ENCODE measurements around the gene STK32B. TPM values are rescaled to one million over a fixed set of nuclear protein-coding genes. Genes with fewer than 3 reads are reported as not detected.

STK32B gene
- total RNA-seq, 2 experiments from 2014 or later = not detected

DNA sequence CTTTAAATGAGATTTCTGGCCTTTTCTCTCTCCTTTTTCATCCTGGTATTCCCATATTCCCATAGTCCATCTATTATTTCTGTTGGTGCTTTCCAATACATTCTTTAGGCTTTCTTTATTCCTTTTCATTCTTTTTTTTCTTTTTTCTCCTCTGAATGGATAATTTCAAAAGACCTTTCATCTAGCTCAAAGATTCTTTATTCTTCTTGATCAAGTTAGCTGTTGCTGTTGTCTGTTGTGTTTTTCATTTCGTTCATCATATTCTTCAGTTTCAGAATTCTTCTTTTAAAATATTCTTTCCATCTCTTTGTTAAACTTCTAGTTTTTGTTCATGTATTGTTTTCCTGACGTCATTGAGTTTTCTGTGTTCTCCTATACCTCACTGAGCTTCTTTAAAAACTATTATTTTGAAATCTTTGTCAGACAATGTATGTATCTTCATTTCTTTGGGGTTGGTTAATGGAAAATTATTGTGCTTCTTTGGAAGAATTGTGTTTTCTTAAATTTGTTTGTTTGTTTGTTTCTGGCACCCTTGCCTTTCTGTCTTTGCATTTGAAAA, 30.2 kb downstream of the STK32B start:
- peaks cover 21% of the 10 kb centered on the region for H3K9me3 Mint-ChIP-seq (ENCODE audit: low read depth)
- POLR2A ChIA-PET = no interaction called here
- ATAC-seq = no peak
- intact Hi-C loops (cut with DNase I, micrococcal nuclease) = no loop called here
- H3K27ac Mint-ChIP-seq = no peak overlapping the region
- H3K36me3 Mint-ChIP-seq (ENCODE audit: low read depth) = no peaks in the 10 kb centered on the region
- H3K27me3 Mint-ChIP-seq = peaks cover 14% of the 10 kb centered on the region
- no peak overlapping the region for H3K4me3 Mint-ChIP-seq
- no peaks in the 10 kb centered on the region for H3K4me1 Mint-ChIP-seq
- CTCF ChIA-PET = interaction anchor here (0.6 kb wide), 1 partner anchor 47 kb away, joined by 3 read pairs; no protein-coding TSS in a partner anchor
- no peak for DNase-seq

DNA sequence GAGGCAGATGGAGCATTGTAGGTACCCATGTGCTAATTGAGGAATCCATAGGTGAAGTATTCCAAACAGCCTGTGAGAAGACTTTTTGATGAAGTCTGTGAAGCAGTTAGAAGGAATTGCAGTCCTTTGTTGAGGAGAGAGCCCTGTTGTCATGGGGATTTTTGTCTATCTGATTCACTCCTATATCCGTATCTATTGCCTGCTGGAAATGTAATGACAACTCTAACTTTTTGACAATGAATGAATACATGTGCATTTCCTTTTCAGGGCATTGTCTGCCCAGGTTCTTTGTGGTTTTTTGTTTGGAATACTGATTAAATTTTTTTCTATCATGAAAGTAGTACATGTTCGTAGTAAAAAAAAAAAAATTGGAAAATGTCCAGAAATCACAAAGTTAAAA, 31.1 kb downstream of the STK32B start:
- no peak for DNase-seq
- Mint-ChIP-seq H3K9me3 (ENCODE audit: low read depth) (peaks cover 22% of the 10 kb centered on the region), H3K4me1 (no peaks in the 10 kb centered on the region), H3K27ac (no peak overlapping the region), H3K4me3 (no peak overlapping the region), H3K36me3 (ENCODE audit: low read depth) (no peaks in the 10 kb centered on the region), H3K27me3 (peaks cover 12% of the 10 kb centered on the region)
- ChIA-PET CTCF (no interaction called here), POLR2A (no interaction called here)
- ATAC-seq = no peak
- intact Hi-C loops (cut with DNase I, micrococcal nuclease) = no loop called here

DNA sequence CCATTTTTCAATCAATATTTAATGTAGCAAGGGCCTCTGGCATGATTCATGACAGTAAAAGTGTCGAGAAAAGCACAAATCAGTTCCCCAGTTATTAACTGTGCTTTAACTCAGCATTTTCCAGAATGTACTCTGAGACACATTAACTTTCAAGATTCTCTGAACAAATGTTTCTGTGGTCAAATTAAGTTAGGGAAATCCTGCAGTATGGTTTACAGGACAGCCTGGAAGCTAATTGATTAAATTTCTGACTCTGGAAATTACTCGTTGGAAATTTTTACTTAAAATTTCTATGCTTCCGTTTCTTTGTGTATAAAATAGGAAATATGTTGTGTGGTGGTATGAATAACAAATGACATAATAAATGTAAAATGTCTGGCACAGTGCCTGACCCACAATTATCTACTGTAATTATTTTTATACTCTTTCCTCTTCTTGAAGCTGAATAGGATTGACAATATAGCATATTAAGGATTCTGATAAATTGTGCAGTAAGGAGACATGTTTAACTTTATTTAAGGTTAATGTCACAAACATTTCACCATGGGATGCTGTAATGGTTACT, 33.7 kb downstream of the STK32B start:
- DNase-seq (no peak), ATAC-seq (no peak)
- peaks cover 22% of the 10 kb centered on the region for H3K9me3 Mint-ChIP-seq (ENCODE audit: low read depth)
- intact Hi-C loops (cut with DNase I, micrococcal nuclease) = no loop called here
- no peak overlapping the region for H3K27ac Mint-ChIP-seq
- no peak overlapping the region for H3K4me3 Mint-ChIP-seq
- ChIA-PET CTCF (interaction anchor here (0.5 kb wide), 1 partner anchor 407 kb away, joined by 4 read pairs; no protein-coding TSS in a partner anchor), POLR2A (no interaction called here)
- H3K27me3 Mint-ChIP-seq = peaks cover 9% of the 10 kb centered on the region
- no peaks in the 10 kb centered on the region for H3K36me3 Mint-ChIP-seq (ENCODE audit: low read depth)
- H3K4me1 Mint-ChIP-seq = no peaks in the 10 kb centered on the region

DNA sequence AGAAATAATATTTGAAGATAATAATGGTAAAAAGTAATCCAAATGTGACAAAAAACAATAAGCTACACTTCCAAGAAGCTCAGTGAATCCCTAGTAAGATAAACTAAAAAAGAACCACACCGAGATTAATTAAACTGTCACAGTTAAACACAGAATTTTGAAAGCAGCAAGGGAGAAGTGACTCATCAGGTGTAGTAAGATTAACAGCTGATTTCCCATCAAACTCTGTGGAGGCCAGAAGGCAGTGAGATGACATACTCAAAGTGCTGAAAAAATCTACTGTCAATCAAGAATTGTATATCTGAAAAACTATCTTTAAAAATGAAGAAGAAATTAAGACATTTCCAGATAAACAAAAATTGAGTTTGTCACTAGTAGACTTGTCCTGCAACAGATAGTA, 35.3 kb downstream of the STK32B start:
- Mint-ChIP-seq H3K27ac (no peak overlapping the region), H3K9me3 (ENCODE audit: low read depth) (peaks cover 16% of the 10 kb centered on the region), H3K4me1 (no peaks in the 10 kb centered on the region), H3K27me3 (peaks cover 7% of the 10 kb centered on the region), H3K36me3 (ENCODE audit: low read depth) (no peaks in the 10 kb centered on the region), H3K4me3 (no peak overlapping the region)
- DNase-seq = no peak
- intact Hi-C loops (cut with DNase I, micrococcal nuclease) = no loop called here
- no peak for ATAC-seq
- ChIA-PET CTCF (interaction anchor here (0.6 kb wide), 1 partner anchor 1896 kb away, joined by 3 read pairs; no protein-coding TSS in a partner anchor), POLR2A (no interaction called here)

DNA sequence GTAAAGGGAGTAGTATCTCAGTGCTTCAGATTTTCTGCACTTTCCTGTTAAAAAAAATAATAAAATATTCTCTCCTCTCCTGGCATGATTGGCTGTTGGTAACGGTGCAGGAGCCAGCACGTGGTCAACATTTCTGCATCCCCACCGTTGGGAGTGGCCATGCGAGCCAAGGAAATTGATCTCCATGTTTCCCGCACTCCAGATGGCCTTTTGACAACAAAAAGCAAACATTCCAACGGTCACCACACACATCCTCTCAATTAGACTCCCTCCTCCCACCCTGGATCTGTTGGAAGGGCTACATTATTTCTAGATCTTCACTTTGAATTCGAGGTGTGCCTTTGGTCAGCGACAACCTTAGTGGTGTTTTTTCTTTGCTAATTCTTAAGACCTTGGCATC, 45.0 kb downstream of the STK32B start:
- Mint-ChIP-seq H3K27me3 (peaks cover 2% of the 10 kb centered on the region), H3K4me1 (no peaks in the 10 kb centered on the region), H3K27ac (no peak overlapping the region), H3K9me3 (ENCODE audit: low read depth) (peaks cover 2% of the 10 kb centered on the region), H3K36me3 (ENCODE audit: low read depth) (no peaks in the 10 kb centered on the region), H3K4me3 (no peak overlapping the region)
- ATAC-seq (no peak), DNase-seq (no peak)
- ChIA-PET CTCF (no interaction called here), POLR2A (no interaction called here)
- intact Hi-C loops (cut with DNase I, micrococcal nuclease) = no loop called here

DNA sequence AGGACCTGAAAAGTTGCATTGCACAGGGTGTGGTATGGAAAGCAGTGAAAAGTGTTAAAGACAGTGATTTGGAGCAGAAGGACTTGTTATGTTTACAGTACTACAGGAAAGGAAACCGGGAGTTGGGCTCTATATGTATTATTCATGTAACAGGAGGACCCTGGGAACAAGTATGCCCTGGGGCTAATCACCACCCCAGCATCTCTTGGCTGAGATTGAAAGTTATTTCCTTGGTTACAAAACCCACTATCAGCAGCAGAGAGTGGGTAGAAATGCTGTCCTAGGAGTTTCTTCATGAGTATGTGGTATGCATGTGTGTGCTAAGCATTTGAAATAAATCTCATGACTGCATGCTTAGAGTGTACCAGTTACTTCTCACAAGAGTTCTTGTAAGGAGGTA, 46.9 kb downstream of the STK32B start:
- DNase-seq = no peak
- no peaks in the 10 kb centered on the region for H3K4me1 Mint-ChIP-seq
- H3K27ac Mint-ChIP-seq = no peak overlapping the region
- no peak for ATAC-seq
- peaks cover 1% of the 10 kb centered on the region for H3K9me3 Mint-ChIP-seq (ENCODE audit: low read depth)
- no peak overlapping the region for H3K4me3 Mint-ChIP-seq
- H3K27me3 Mint-ChIP-seq = peaks cover 2% of the 10 kb centered on the region
- POLR2A ChIA-PET = no interaction called here
- intact Hi-C loops (cut with DNase I, micrococcal nuclease) = no loop called here
- CTCF ChIA-PET = no interaction called here
- H3K36me3 Mint-ChIP-seq (ENCODE audit: low read depth) = no peaks in the 10 kb centered on the region

DNA sequence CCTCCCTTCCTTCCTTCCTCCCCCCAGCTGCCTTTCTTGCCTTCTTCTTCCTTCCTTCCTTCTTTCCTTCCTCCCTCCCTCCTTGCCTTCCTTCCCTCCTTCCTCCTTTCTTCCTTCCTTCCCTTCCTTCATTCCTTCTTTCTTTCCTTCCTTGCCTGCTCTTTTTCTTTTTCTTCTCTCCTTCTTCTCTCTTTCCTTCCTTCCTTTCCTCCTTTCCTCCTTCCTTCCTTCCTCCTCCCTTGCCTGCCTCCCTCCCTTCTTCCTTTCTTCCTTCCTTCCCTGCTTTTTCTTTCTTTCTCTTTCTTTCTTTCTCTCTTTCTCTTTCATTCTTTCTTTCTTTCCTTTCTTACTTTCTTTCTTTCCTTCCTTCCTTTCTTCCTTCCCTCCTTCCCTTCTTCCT, 49.1 kb downstream of the STK32B start:
- ATAC-seq = no peak
- POLR2A ChIA-PET = no interaction called here
- H3K4me3 Mint-ChIP-seq = no peak overlapping the region
- H3K9me3 Mint-ChIP-seq (ENCODE audit: low read depth) = peaks cover 4% of the 10 kb centered on the region
- H3K36me3 Mint-ChIP-seq (ENCODE audit: low read depth) = no peaks in the 10 kb centered on the region
- peaks cover 2% of the 10 kb centered on the region for H3K27me3 Mint-ChIP-seq
- DNase-seq = no peak
- no peaks in the 10 kb centered on the region for H3K4me1 Mint-ChIP-seq
- intact Hi-C loops (cut with DNase I, micrococcal nuclease) = no loop called here
- no peak overlapping the region for H3K27ac Mint-ChIP-seq
- CTCF ChIA-PET = no interaction called here

DNA sequence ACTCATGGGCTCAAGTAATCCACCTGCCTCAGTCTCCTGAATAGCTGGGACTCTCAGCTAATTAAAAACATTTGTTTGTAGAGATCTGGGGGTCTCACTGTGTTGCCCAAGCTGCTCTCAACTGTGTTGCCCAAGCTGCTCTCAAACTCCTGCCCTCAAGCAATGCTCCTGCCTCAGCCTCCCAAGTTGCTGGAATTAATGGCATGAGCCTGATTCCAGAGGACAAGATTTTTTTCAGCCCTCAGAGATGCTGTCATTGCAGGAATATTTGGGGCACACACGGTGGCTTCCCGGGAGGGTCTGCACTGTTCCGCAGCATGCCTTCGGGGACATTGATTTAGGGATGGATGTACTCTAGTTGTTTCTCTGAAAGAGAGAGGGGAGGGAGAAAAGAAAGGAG, 49.7 kb downstream of the STK32B start:
- Mint-ChIP-seq H3K4me3 (no peak overlapping the region), H3K9me3 (ENCODE audit: low read depth) (peaks cover 4% of the 10 kb centered on the region)
- DNase-seq = no peak

DNA sequence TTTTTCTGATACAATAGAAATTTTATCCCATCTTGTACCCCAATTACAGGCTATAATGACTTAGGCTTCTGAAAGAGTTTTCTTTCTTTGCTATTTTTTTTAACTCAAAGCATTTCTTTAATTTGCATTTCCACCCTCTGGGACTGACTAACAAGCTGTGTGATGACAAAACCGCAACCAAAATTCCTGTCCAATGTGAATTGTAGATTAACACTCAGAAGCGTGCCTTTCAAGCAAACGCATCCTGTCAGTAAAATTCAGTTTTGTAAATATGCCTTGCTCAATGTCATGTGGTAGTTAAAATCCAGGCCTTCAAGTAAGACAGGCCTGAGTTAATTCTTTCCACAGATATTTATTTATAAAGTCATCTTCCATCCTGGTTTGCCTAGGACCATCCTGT, 50.3 kb downstream of the STK32B start:
- peaks cover 2% of the 10 kb centered on the region for H3K27me3 Mint-ChIP-seq
- intact Hi-C loops (cut with DNase I, micrococcal nuclease) = no loop called here
- DNase-seq (no peak), ATAC-seq (no peak)
- H3K36me3 Mint-ChIP-seq (ENCODE audit: low read depth) = no peaks in the 10 kb centered on the region
- H3K4me1 Mint-ChIP-seq = no peaks in the 10 kb centered on the region
- peaks cover 4% of the 10 kb centered on the region for H3K9me3 Mint-ChIP-seq (ENCODE audit: low read depth)
- ChIA-PET POLR2A (no interaction called here), CTCF (no interaction called here)
- H3K4me3 Mint-ChIP-seq = no peak overlapping the region
- no peak overlapping the region for H3K27ac Mint-ChIP-seq

More for the DNA sequence above, 49.7 kb downstream of the STK32B start:
- Mint-ChIP-seq H3K27me3 (peaks cover 2% of the 10 kb centered on the region), H3K27ac (no peak overlapping the region), H3K36me3 (ENCODE audit: low read depth) (no peaks in the 10 kb centered on the region), H3K4me1 (no peaks in the 10 kb centered on the region)
- ChIA-PET CTCF (no interaction called here), POLR2A (no interaction called here)
- intact Hi-C loops (cut with DNase I, micrococcal nuclease) = no loop called here
- no peak for ATAC-seq

DNA sequence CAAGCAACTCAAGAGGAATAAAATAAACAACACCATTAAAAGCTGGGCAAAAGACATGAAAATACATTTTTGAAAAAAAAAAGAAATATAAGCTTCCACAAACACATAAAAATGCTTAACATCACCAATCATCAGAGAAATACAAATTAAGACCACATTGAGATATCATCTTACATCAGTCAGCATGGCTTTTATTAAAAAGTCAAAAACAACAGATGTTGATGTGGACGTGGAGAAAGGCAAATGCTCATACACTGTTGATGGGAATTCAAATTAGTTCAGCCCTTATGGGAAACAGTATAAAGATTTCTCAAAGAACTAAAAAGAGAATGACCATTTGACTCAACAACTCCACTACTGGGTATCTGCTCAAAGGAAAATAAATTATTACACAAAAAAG, 59.6 kb downstream of the STK32B start:
- intact Hi-C loops (cut with DNase I, micrococcal nuclease) = no loop called here

DNA sequence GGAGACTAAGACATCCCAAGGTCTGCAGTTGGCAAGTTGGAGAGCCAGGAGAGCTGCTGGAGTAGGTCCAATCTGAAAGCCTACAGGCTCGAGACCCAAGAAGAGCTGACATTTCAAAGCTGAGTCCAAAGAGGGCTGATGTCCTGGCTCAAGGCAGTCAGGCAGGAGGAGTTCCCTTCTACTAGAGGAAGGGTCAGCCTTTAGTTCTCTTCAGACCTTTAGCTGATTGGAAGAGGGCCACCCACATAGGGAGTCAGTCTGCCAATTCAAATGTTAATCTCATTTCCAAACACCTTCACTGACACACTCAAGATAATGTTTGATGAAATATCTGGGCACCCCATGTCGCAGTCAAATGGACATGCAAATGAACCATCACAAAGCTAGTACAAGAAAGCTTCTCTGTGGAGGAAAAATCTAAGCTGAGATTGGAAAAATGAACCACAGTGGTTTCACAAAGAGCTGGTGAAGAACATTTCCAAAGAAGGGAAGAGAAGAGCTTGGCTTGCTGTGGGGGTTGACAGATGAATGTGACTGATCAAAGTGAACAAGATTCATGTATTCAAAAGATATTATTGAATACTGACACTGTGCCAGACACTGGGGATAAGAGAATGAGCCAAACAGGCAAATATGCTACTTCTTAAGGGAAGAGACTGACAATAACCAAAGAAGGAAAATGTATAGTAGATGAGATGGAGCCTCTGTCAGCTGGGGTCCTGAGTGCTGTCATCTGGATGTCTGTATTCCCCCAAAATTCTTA, 61.2 kb downstream of the STK32B start:
- intact Hi-C loops (cut with DNase I, micrococcal nuclease) = no loop called here
- ChIA-PET CTCF (interaction anchor here (1.0 kb wide), 1 partner anchor 701 kb away, joined by 4 read pairs; no protein-coding TSS in a partner anchor), POLR2A (no interaction called here)
- no peak for ATAC-seq
- H3K4me1 Mint-ChIP-seq = no peaks in the 10 kb centered on the region
- H3K36me3 Mint-ChIP-seq (ENCODE audit: low read depth) = no peaks in the 10 kb centered on the region
- peaks cover 2% of the 10 kb centered on the region for H3K27me3 Mint-ChIP-seq
- H3K4me3 Mint-ChIP-seq = no peak overlapping the region
- no peak for DNase-seq
- no peak overlapping the region for H3K27ac Mint-ChIP-seq
- H3K9me3 Mint-ChIP-seq (ENCODE audit: low read depth) = no peaks in the 10 kb centered on the region

More for the DNA sequence above, 59.6 kb downstream of the STK32B start:
- Mint-ChIP-seq H3K36me3 (ENCODE audit: low read depth) (no peaks in the 10 kb centered on the region), H3K27me3 (peaks cover 2% of the 10 kb centered on the region), H3K9me3 (ENCODE audit: low read depth) (no peaks in the 10 kb centered on the region), H3K4me1 (no peaks in the 10 kb centered on the region), H3K4me3 (no peak overlapping the region), H3K27ac (no peak overlapping the region)
- DNase-seq (no peak), ATAC-seq (no peak)
- CTCF ChIA-PET = no interaction called here
- POLR2A ChIA-PET = no interaction called here

DNA sequence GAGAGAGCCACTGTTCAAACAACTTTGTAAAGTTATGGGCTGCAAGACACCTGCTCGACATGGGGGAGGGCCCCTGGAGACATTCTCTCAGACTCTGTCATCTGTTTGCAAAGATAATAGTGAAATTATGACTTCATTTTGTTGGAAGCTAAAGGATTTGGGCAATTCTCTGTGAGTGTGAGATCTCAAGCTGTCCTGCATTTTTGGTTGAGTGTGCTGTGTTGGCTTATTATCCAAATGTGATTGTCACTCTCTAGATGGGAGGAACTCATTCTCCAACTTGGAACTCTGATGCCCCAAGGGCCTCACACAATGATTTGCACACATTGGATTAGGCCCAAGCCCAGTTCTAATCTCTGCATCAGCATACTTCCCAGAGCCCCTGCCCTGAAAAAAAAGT, 63.7 kb downstream of the STK32B start:
- H3K27ac Mint-ChIP-seq = no peak overlapping the region
- POLR2A ChIA-PET = no interaction called here
- no peaks in the 10 kb centered on the region for H3K4me1 Mint-ChIP-seq
- intact Hi-C loops (cut with DNase I, micrococcal nuclease) = no loop called here
- ATAC-seq (no peak), DNase-seq (no peak)
- H3K36me3 Mint-ChIP-seq (ENCODE audit: low read depth) = no peaks in the 10 kb centered on the region
- no peaks in the 10 kb centered on the region for H3K9me3 Mint-ChIP-seq (ENCODE audit: low read depth)
- H3K27me3 Mint-ChIP-seq = no peaks in the 10 kb centered on the region
- no peak overlapping the region for H3K4me3 Mint-ChIP-seq
- CTCF ChIA-PET = no interaction called here

Data from activated CD4-positive, alpha-beta T cell treated with anti-CD3 and anti-CD28 coated beads for 36 hours (primary cell).